Parathyroid adenoma (tissue), 2 donors: ENCODE data around the gene GRID2IP.

Experiments
- H2AFZ ChIP-seq: fragments of 300-600 bp; sonication (generic); one replicate; pipeline ENCODE4 v1.7.0; 2017; ENCODE audit warnings: antibody characterized with exemption, mild to moderate bottlenecking
- H3K27ac ChIP-seq: fragments of 300-600 bp; sonication (generic); one replicate; pipeline ENCODE4 v1.7.0; 2017
- H3K27me3 ChIP-seq: fragments of 300-600 bp; sonication (generic); one replicate; pipeline ENCODE4 v1.7.0; 2017; ENCODE audit warnings: low read length; ENCODE audit not compliant: control insufficient read depth, insufficient read depth
- H3K36me3 ChIP-seq: fragments of 300-600 bp; sonication (generic); one replicate; pipeline ENCODE4 v1.7.0; 2017; ENCODE audit warnings: low read length; ENCODE audit not compliant: control insufficient read depth, insufficient read depth
- H3K4me1 ChIP-seq: fragments of 300-600 bp; sonication (generic); one replicate; pipeline ENCODE4 v1.7.0; 2017; ENCODE audit warnings: control low read depth
- H3K4me2 ChIP-seq: fragments of 300-600 bp; sonication (generic); one replicate; pipeline ENCODE4 v1.7.0; 2017; ENCODE audit warnings: low read length
- H3K4me3 ChIP-seq: fragments of 300-600 bp; sonication (generic); one replicate; pipeline ENCODE4 v1.7.0; 2017; ENCODE audit warnings: low read depth, low read length
- H3K79me2 ChIP-seq: fragments of 300-600 bp; sonication (generic); one replicate; pipeline ENCODE4 v1.7.0; 2017; ENCODE audit warnings: control low read depth
- H3K9ac ChIP-seq: fragments of 300-600 bp; sonication (generic); one replicate; pipeline ENCODE4 v1.7.0; 2017; ENCODE audit warnings: mild to moderate bottlenecking
- H3K9me3 ChIP-seq: fragments of 300-600 bp; sonication (generic); one replicate; pipeline ENCODE4 v1.7.0; 2017; ENCODE audit warnings: low read length; ENCODE audit not compliant: control insufficient read depth
- CTCF ChIP-seq: fragments of 300-600 bp; sonication (generic); IDR thresholded peaks from one replicate; pipeline ENCODE4 v1.7.0; 2017; ENCODE audit warnings: antibody characterized with exemption, mild to moderate bottlenecking
- donor health status: primary hyperparathyroidism.

Gene GRID2IP

GRCh38 chr7:6505685-6506559 lies 45.3 kb downstream of the GRID2IP start:
- H3K36me3 ChIP-seq, result no peaks in the 10 kb centered on the region
- no peak overlapping the region for H3K9ac ChIP-seq
- no peaks in the 10 kb centered on the region for H3K4me1 ChIP-seq
- H3K79me2 ChIP-seq, result no peaks in the 10 kb centered on the region
- no peaks in the 10 kb centered on the region for H3K9me3 ChIP-seq
- H2AFZ ChIP-seq, result peak overlapping the region; percentile 45
- no peak for TF ChIP-seq CTCF
- no peaks in the 10 kb centered on the region for H3K27me3 ChIP-seq
- H3K4me3 ChIP-seq, result no peak overlapping the region
- H3K4me2 ChIP-seq, result no peak overlapping the region
- H3K27ac ChIP-seq, result no peak overlapping the region

GRCh38 chr7:6504996-6505395 lies 46.3 kb downstream of the GRID2IP start:
- Histone ChIP-seq H3K4me2 (peak overlapping the region; percentile 83), H3K36me3 (no peaks in the 10 kb centered on the region), H3K9me3 (no peaks in the 10 kb centered on the region), H3K79me2 (no peaks in the 10 kb centered on the region), H3K27me3 (no peaks in the 10 kb centered on the region), H3K4me1 (no peaks in the 10 kb centered on the region), H3K4me3 (peak overlapping the region; percentile 63), H3K9ac (no peak overlapping the region), H2AFZ (peak overlapping the region; percentile 98), H3K27ac (no peak overlapping the region)
- TF ChIP-seq CTCF, result no peak

DNA sequence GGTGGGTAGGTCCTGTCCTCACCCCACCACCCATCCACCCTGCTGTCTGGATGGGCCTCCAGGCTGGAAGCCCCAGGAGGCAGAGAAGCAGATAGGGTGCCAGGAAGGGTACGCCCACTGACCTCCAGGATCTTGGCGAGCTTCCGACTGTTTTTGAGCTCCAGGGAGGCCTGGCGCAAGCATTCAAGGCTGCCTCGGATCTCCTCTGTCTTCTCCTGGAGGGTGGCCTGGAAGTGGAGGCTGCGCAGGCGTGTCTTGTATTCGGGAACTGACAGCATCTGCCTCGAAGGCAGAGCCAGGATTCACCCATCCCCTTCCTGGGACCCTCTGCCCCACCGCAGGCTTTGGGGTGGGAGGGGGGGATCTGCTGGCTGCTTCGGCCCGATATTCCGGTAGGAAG lies 48.4 kb downstream of the GRID2IP start:
- H3K4me3 ChIP-seq, result peak overlapping the region; percentile 63
- H3K79me2 ChIP-seq, result no peaks in the 10 kb centered on the region
- H3K4me2 ChIP-seq, result peak overlapping the region; percentile 83
- no peaks in the 10 kb centered on the region for H3K27me3 ChIP-seq
- H3K36me3 ChIP-seq, result no peaks in the 10 kb centered on the region
- no peak for TF ChIP-seq CTCF
- H2AFZ ChIP-seq, result peak overlapping the region; percentile 98
- no peak overlapping the region for H3K9ac ChIP-seq
- no peak overlapping the region for H3K27ac ChIP-seq
- H3K9me3 ChIP-seq, result no peaks in the 10 kb centered on the region
- no peaks in the 10 kb centered on the region for H3K4me1 ChIP-seq

- H3K79me2 ChIP-seq, result no peaks in the 10 kb centered on the region
- no peak overlapping the region for H3K4me2 ChIP-seq
- no peak overlapping the region for H3K27ac ChIP-seq
- H3K36me3 ChIP-seq, result no peaks in the 10 kb centered on the region
- no peak overlapping the region for H3K4me3 ChIP-seq
- H3K27me3 ChIP-seq, result no peaks in the 10 kb centered on the region
- no peaks in the 10 kb centered on the region for H3K4me1 ChIP-seq
- no peaks in the 10 kb centered on the region for H3K9me3 ChIP-seq
- no peak for TF ChIP-seq CTCF
- no peak overlapping the region for H3K9ac ChIP-seq
- no peak overlapping the region for H2AFZ ChIP-seq
Measured at GRCh38 chr7:6501586-6502564, 49.4 kb downstream of the GRID2IP start.
